ENCODE measurements around the gene TCTA.

TCTA gene

DNA sequence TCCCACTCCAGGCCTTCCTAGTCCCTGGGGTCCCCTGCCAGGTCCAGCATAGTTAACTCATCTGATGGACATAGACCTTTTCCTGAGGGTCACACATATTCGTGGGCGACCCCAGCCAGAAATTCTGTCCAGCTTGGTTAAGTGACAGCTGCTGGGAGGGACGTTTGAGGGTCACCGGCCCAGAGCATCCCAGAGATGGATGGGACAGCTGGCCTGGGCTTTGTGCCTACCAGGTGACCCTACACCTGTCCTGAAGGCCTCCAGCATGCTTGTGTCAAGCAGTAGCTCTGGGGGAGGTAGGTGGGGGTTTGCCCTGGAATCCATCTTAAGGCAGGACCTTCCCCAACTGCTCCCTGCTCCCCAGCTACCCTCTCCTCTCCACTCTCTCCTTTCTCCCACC is 48.7 kb downstream of the TCTA start:
- no peak overlapping the region for H3K4me2 ChIP-seq (ENCODE audit: low read length)
- no peaks in the 10 kb centered on the region for H3K9me3 ChIP-seq (ENCODE audit: control insufficient read depth, insufficient read depth, low read length)
- no peak overlapping the region for H3K27ac ChIP-seq (ENCODE audit: low read depth, low read length)
- H3F3A ChIP-seq (ENCODE audit: control insufficient read depth, insufficient read depth): no peaks in the 10 kb centered on the region
- H3K4me1 ChIP-seq (ENCODE audit: control insufficient read depth, low read length): no peaks in the 10 kb centered on the region
- TF ChIP-seq EZH2phosphoT487 (IDR thresholded peaks at IDR 0.05; ENCODE audit: borderline replicate concordance, low read length): no peak
- TF ChIP-seq, protein P1, sequence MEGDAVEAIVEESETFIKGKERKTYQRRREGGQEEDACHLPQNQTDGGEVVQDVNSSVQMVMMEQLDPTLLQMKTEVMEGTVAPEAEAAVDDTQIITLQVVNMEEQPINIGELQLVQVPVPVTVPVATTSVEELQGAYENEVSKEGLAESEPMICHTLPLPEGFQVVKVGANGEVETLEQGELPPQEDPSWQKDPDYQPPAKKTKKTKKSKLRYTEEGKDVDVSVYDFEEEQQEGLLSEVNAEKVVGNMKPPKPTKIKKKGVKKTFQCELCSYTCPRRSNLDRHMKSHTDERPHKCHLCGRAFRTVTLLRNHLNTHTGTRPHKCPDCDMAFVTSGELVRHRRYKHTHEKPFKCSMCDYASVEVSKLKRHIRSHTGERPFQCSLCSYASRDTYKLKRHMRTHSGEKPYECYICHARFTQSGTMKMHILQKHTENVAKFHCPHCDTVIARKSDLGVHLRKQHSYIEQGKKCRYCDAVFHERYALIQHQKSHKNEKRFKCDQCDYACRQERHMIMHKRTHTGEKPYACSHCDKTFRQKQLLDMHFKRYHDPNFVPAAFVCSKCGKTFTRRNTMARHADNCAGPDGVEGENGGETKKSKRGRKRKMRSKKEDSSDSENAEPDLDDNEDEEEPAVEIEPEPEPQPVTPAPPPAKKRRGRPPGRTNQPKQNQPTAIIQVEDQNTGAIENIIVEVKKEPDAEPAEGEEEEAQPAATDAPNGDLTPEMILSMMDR (IDR thresholded peaks at IDR 0.05; ENCODE audit: low read depth, low read length, poor library complexity, severe bottlenecking): no peak
- no peaks in the 10 kb centered on the region for H3K79me2 ChIP-seq (ENCODE audit: control insufficient read depth, low read length)
- H3K27me3 ChIP-seq (ENCODE audit: control insufficient read depth, low read length): no peaks in the 10 kb centered on the region
- no peaks in the 10 kb centered on the region for H4K20me1 ChIP-seq (ENCODE audit: control insufficient read depth, insufficient read depth, low read depth, low read length)
- no peak overlapping the region for H3K4me3 ChIP-seq (ENCODE audit: low read length)
- no peaks in the 10 kb centered on the region for H3K9me2 ChIP-seq (replicated peaks; ENCODE audit: control insufficient read depth, low read length)
- no peaks in the 10 kb centered on the region for H3K36me3 ChIP-seq (ENCODE audit: control insufficient read depth, low read length)

DNA sequence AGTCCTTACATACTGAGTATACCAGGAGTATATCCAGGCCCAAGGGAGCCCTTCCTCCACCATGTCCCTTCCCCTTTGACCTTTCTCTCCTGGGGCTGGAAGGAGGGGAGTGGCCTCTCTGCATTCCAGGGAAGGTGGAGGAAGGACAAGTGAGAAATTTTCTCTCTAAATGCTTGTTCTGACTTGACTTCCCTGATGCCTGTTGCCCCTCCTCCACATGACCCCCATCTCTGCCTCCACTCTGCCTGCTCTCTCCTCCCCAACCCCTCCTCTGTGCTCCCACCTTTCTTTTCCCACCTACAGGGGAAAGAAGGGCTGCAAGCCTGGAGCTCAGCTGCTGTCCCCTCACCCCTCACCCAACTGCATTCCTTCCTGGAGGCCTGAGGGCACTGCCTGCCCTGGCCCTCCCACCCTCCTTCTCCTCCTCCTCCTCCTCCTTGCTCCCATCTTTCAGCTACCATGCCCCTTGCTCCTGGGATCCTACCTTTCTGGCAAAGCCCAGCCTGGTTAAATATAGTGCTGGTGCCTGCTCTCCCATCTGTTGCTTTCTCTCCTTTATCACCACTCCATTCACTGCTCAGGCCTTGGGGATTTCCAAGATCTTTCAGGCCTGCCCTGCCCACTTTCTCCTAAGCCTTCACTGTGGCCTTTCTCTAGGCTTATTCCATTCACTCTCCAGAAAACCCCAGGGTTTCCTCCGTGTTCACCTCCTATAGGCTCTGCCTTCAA is 49.4 kb downstream of the TCTA start:
- H3K4me2 ChIP-seq (ENCODE audit: low read length): no peak overlapping the region
- no peaks in the 10 kb centered on the region for H3F3A ChIP-seq (ENCODE audit: control insufficient read depth, insufficient read depth)
- H3K79me2 ChIP-seq (ENCODE audit: control insufficient read depth, low read length): no peaks in the 10 kb centered on the region
- H3K27ac ChIP-seq (ENCODE audit: low read depth, low read length): no peak overlapping the region
- no peaks in the 10 kb centered on the region for H3K9me2 ChIP-seq (replicated peaks; ENCODE audit: control insufficient read depth, low read length)
- no peaks in the 10 kb centered on the region for H3K4me1 ChIP-seq (ENCODE audit: control insufficient read depth, low read length)
- no peak for TF ChIP-seq EZH2phosphoT487 (IDR thresholded peaks at IDR 0.05; ENCODE audit: borderline replicate concordance, low read length)
- no peaks in the 10 kb centered on the region for H3K9me3 ChIP-seq (ENCODE audit: control insufficient read depth, insufficient read depth, low read length)
- no peak overlapping the region for H3K4me3 ChIP-seq (ENCODE audit: low read length)
- no peaks in the 10 kb centered on the region for H3K27me3 ChIP-seq (ENCODE audit: control insufficient read depth, low read length)
- no peaks in the 10 kb centered on the region for H4K20me1 ChIP-seq (ENCODE audit: control insufficient read depth, insufficient read depth, low read depth, low read length)
- H3K36me3 ChIP-seq (ENCODE audit: control insufficient read depth, low read length): no peaks in the 10 kb centered on the region

DNA sequence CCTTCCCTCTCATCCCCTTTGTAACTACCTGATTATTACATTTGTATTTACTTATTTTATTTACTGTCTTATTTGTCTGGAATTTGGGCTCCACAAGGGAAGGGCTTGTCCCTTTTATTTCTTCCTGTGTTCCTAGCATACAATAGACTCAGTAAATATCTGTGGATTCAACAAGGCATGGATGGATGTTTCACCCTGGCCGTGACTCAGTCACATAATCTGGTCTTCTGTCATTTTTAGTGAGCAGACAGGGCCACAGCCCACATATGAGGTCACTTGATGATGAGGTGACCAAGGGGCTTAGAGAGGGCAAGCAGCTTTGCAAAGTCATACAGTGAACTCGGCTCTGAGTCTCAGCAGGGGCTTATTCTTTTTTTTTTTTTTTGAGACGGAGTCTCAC is 50.0 kb downstream of the TCTA start:
- no peak overlapping the region for H3K4me3 ChIP-seq (ENCODE audit: low read length)
- H3K27me3 ChIP-seq (ENCODE audit: control insufficient read depth, low read length): no peaks in the 10 kb centered on the region
- TF ChIP-seq, protein P1 (IDR thresholded peaks at IDR 0.05; ENCODE audit: low read depth, low read length, poor library complexity, severe bottlenecking): no peak
- no peak for TF ChIP-seq EZH2phosphoT487 (IDR thresholded peaks at IDR 0.05; ENCODE audit: borderline replicate concordance, low read length)
- H3K9me3 ChIP-seq (ENCODE audit: control insufficient read depth, insufficient read depth, low read length): no peaks in the 10 kb centered on the region
- no peaks in the 10 kb centered on the region for H3K4me1 ChIP-seq (ENCODE audit: control insufficient read depth, low read length)
- no peak overlapping the region for H3K27ac ChIP-seq (ENCODE audit: low read depth, low read length)
- H3K36me3 ChIP-seq (ENCODE audit: control insufficient read depth, low read length): no peaks in the 10 kb centered on the region
- no peaks in the 10 kb centered on the region for H4K20me1 ChIP-seq (ENCODE audit: control insufficient read depth, insufficient read depth, low read depth, low read length)
- no peaks in the 10 kb centered on the region for H3K9me2 ChIP-seq (replicated peaks; ENCODE audit: control insufficient read depth, low read length)
- H3F3A ChIP-seq (ENCODE audit: control insufficient read depth, insufficient read depth): no peaks in the 10 kb centered on the region
- H3K79me2 ChIP-seq (ENCODE audit: control insufficient read depth, low read length): no peaks in the 10 kb centered on the region
- no peak overlapping the region for H3K4me2 ChIP-seq (ENCODE audit: low read length)

DNA sequence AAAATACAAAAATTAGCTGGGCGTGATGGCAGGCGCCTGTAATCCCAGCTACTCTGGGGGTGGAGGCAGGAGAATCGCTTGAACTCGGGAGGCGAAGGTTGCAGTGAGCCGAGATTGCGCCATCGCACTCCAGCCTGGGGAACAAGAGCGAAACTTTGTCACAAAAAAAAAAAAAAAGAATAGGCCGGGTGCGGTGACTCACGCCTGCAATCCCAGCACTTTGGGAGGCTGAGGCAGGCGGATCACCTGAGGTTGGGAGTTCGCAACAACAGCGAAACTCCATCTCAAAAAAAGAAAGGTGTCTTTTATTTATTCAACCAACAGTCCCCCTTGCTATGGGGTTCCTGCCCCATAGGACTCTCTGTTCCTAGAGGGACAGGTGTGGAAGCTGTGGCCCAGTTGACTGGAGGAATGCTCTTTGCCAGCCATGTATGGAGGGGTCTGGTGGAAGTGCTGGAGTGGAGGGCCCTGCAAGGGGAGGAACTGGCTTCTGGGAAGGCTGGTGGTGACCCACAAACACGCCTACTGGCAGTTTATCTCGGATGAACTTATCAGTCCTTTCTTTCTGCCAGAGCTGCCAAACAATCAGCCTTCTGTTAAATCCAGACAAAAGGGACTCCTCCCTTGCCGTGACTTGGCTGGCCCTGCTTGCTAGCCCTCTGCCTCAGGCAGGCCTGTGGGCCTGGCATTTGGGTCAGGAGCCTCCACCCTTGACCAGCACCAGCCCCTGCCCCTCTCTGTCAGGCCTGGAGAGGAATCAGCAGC is 53.2 kb downstream of the TCTA start:
- Histone ChIP-seq H3K27me3 (ENCODE audit: control insufficient read depth, low read length) (no peaks in the 10 kb centered on the region), H3K4me2 (ENCODE audit: low read length) (no peak overlapping the region), H3K4me1 (ENCODE audit: control insufficient read depth, low read length) (peaks cover 8% of the 10 kb centered on the region), H3F3A (ENCODE audit: control insufficient read depth, insufficient read depth) (no peaks in the 10 kb centered on the region; the same call in 1 of the 2 replicates), H3K4me3 (ENCODE audit: low read length) (no peak overlapping the region), H3K79me2 (ENCODE audit: control insufficient read depth, low read length) (no peaks in the 10 kb centered on the region), H3K36me3 (ENCODE audit: control insufficient read depth, low read length) (no peaks in the 10 kb centered on the region), H3K9me3 (ENCODE audit: control insufficient read depth, insufficient read depth, low read length) (no peaks in the 10 kb centered on the region), H3K9me2 (replicated peaks; ENCODE audit: control insufficient read depth, low read length) (no peaks in the 10 kb centered on the region), H4K20me1 (ENCODE audit: control insufficient read depth, insufficient read depth, low read depth, low read length) (no peaks in the 10 kb centered on the region), H3K27ac (ENCODE audit: low read depth, low read length) (no peak overlapping the region)
- TF ChIP-seq, protein P1 (IDR thresholded peaks at IDR 0.05; ENCODE audit: low read depth, low read length, poor library complexity, severe bottlenecking): no peak
- TF ChIP-seq EZH2phosphoT487 (IDR thresholded peaks at IDR 0.05; ENCODE audit: borderline replicate concordance, low read length): no peak
